HEK293 (cell line): Measurements from ENCODE around the gene SZRD1.

Source experiments
- CTCF ChIA-PET: fragments of 350-600 bp; formaldehyde crosslinking; extraction: SDS; loops from one replicate; lab custom pipeline; 2021; ENCODE audit warnings: antibody characterized with exemption; lab: Yijun Ruan, JAX
- POLR2A ChIA-PET: fragments of 300-600 bp; formaldehyde crosslinking; extraction: SDS; loops from one replicate; lab custom pipeline; 2020; ENCODE audit warnings: antibody characterized with exemption, inconsistent platforms; lab: Yijun Ruan, JAX
- H3K27ac ChIP-seq: fragments of 200-500 bp; sonication (Bioruptor generic); 2 replicates; pipeline ENCODE4 v1.5.1; 2014; ENCODE audit warnings: low read depth, low read length, control low read depth, inconsistent platforms; ENCODE audit errors: extremely low read depth
- H3K36me3 ChIP-seq, 2 experiments: fragments of 200-500 bp in 1 of 2; sonication (Bioruptor generic) in 1 of 2; 1 replicate in 1 of 2; 2 replicates in 1 of 2; pipeline ENCODE4 v1.5.1; 2014 to 2017; ENCODE audit warnings: inconsistent platforms in 2 of 2, low read length in 2 of 2; ENCODE audit not compliant: control insufficient read depth in 2 of 2, insufficient read depth in 1 of 2
- H3K4me1 ChIP-seq: fragments of 200-500 bp; sonication (Bioruptor generic); 2 replicates; pipeline ENCODE4 v1.5.1; 2014; ENCODE audit warnings: mild to moderate bottlenecking, low read length, inconsistent platforms; ENCODE audit not compliant: control insufficient read depth, insufficient read depth
- H3K4me3 ChIP-seq: 2 replicates; pipeline ENCODE4 v1.5.1; 2011; ENCODE audit warnings: low read depth, mild to moderate bottlenecking, control low read depth, low read length, moderate library complexity
- H3K9me3 ChIP-seq: fragments of 200-500 bp; sonication (Bioruptor generic); 2 replicates; pipeline ENCODE4 v1.5.1; 2014; ENCODE audit warnings: low read depth, low read length, inconsistent platforms; ENCODE audit not compliant: control insufficient read depth, insufficient read depth
- GLI2 ChIP-seq: fragments of 450-650 bp; formaldehyde crosslinking; IDR thresholded peaks from 2 replicates; pipeline ENCODE4; 2017; ENCODE audit warnings: missing biosample characterization, missing genetic modification characterization, low read depth, borderline replicate concordance
- GLIS2 ChIP-seq: fragments of 450-650 bp; formaldehyde crosslinking; IDR thresholded peaks from 2 replicates; pipeline ENCODE4 v1.5.1; 2016; ENCODE audit warnings: missing biosample characterization, missing genetic modification characterization
- KLF10 ChIP-seq: fragments of 450-650 bp; IDR thresholded peaks from 2 replicates; pipeline ENCODE4 v1.5.1; 2018; ENCODE audit warnings: missing biosample characterization, mild to moderate bottlenecking, missing genetic modification characterization
- PRDM1 ChIP-seq: fragments of 450-650 bp; formaldehyde crosslinking; IDR thresholded peaks from 2 replicates; pipeline ENCODE4; 2016; ENCODE audit warnings: missing biosample characterization, missing genetic modification characterization
- WT1 ChIP-seq: fragments of 450-650 bp; formaldehyde crosslinking; IDR thresholded peaks from 2 replicates; pipeline ENCODE4 v1.5.1; 2016; ENCODE audit warnings: missing biosample characterization, missing genetic modification characterization
- ZFP37 ChIP-seq: fragments of 450-650 bp; formaldehyde crosslinking; IDR thresholded peaks from 2 replicates; pipeline ENCODE4 v1.5.1; 2016; ENCODE audit warnings: missing biosample characterization, missing genetic modification characterization
- ZNF112 ChIP-seq: fragments of 450-650 bp; formaldehyde crosslinking; IDR thresholded peaks from 2 replicates; pipeline ENCODE4 v1.5.0; 2017; ENCODE audit warnings: missing biosample characterization, missing genetic modification characterization
- ZNF146 ChIP-seq: fragments of 450-650 bp; formaldehyde crosslinking; IDR thresholded peaks from 2 replicates; pipeline ENCODE4 v1.5.1; 2016; ENCODE audit warnings: missing biosample characterization, missing genetic modification characterization
- ZNF184 ChIP-seq: fragments of 450-650 bp; IDR thresholded peaks from 2 replicates; pipeline ENCODE4 v1.5.1; 2018; ENCODE audit warnings: missing biosample characterization, mild to moderate bottlenecking, missing genetic modification characterization
- ZNF239 ChIP-seq: fragments of 450-650 bp; formaldehyde crosslinking; IDR thresholded peaks from 2 replicates; pipeline ENCODE4 v1.5.1; 2016; ENCODE audit warnings: missing biosample characterization, missing genetic modification characterization
- ZNF292 ChIP-seq: fragments of 450-650 bp; formaldehyde crosslinking; IDR thresholded peaks from 2 replicates; pipeline ENCODE4 v1.5.1; 2016; ENCODE audit warnings: low read depth, missing biosample characterization, missing genetic modification characterization, borderline replicate concordance
- ZNF391 ChIP-seq: fragments of 450-650 bp; formaldehyde crosslinking; IDR thresholded peaks from 2 replicates; pipeline ENCODE4 v1.5.1; 2016; ENCODE audit warnings: low read depth, missing biosample characterization, missing genetic modification characterization, borderline replicate concordance
- ZNF585B ChIP-seq: fragments of 450-650 bp; formaldehyde crosslinking; IDR thresholded peaks from 2 replicates; pipeline ENCODE4 v1.5.1; 2016; ENCODE audit warnings: missing biosample characterization, missing genetic modification characterization
- ZNF610 ChIP-seq: fragments of 450-650 bp; formaldehyde crosslinking; IDR thresholded peaks from 2 replicates; pipeline ENCODE4 v1.5.1; 2016; ENCODE audit warnings: missing biosample characterization, missing genetic modification characterization, borderline replicate concordance
- ZNF785 ChIP-seq: fragments of 450-650 bp; formaldehyde crosslinking; IDR thresholded peaks from 2 replicates; pipeline ENCODE4 v1.5.1; 2016; ENCODE audit warnings: missing biosample characterization, missing genetic modification characterization
- ZSCAN30 ChIP-seq: fragments of 450-650 bp; IDR thresholded peaks from 2 replicates; pipeline ENCODE4 v1.5.1; 2018; ENCODE audit warnings: missing biosample characterization, mild to moderate bottlenecking, missing genetic modification characterization, moderate library complexity
- TF ChIP-seq, protein P1 (sequence below): fragments of 450-650 bp; formaldehyde crosslinking; IDR thresholded peaks from 2 replicates; pipeline ENCODE4 v1.5.1; 2016; ENCODE audit warnings: missing biosample characterization, missing genetic modification characterization
- TF ChIP-seq, protein P2 (sequence below): fragments of 450-650 bp; formaldehyde crosslinking; IDR thresholded peaks from 2 replicates; pipeline ENCODE4 v1.5.1; 2016; ENCODE audit warnings: missing biosample characterization, missing genetic modification characterization
- TF ChIP-seq, protein P3 (sequence below): fragments of 450-650 bp; formaldehyde crosslinking; IDR thresholded peaks from 2 replicates; pipeline ENCODE4 v1.5.1; 2016; ENCODE audit warnings: missing biosample characterization, missing genetic modification characterization
- TF ChIP-seq, protein P4 (sequence below): fragments of 450-650 bp; formaldehyde crosslinking; IDR thresholded peaks from 2 replicates; pipeline ENCODE4 v1.5.1; 2016; ENCODE audit warnings: missing biosample characterization, missing genetic modification characterization
- TF ChIP-seq, protein P5 (sequence below): fragments of 450-650 bp; formaldehyde crosslinking; conservative IDR thresholded peaks from 2 replicates; pipeline ENCODE4 v1.5.1; 2016; ENCODE audit warnings: low read depth, missing biosample characterization, missing genetic modification characterization

Gene SZRD1

DNA sequence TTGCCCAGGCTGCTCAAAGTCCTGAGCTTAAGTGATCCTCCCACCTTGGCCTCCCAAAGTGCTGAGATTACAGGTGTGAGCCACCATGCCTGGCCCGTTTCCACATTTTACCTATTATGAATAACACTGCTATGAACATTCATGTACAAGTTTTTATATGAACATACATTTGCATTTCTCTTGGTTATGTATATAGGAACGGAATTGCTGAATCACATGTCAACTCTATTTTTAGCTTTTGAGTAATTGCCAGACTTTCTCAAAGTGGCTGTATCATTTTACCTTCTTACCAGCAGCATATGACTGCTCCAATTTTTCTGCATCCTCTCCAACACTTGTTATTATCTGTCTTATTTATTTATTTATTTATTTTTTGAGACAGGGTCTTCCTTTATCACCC lies 67.5 kb downstream of the SZRD1 start:
- TF ChIP-seq, protein P1, sequence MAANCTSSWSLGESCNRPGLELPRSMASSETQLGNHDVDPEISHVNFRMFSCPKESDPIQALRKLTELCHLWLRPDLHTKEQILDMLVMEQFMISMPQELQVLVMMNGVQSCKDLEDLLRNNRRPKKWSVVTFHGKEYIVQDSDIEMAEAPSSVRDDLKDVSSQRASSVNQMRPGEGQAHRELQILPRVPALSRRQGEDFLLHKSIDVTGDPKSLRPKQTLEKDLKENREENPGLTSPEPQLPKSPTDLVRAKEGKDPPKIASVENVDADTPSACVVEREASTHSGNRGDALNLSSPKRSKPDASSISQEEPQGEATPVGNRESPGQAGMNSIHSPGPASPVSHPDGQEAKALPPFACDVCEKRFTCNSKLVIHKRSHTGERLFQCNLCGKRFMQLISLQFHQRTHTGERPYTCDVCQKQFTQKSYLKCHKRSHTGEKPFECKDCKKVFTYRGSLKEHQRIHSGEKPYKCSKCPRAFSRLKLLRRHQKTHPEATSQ (tag by site-specific recombination) = no peak
- no peak for TF ChIP-seq ZNF292 (tag by site-specific recombination)
- TF ChIP-seq KLF10 (tag by site-specific recombination) = no peak
- peak; percentile 90 for TF ChIP-seq ZNF184 (tag by site-specific recombination)
- no peak for TF ChIP-seq ZNF391
- TF ChIP-seq, protein P2, sequence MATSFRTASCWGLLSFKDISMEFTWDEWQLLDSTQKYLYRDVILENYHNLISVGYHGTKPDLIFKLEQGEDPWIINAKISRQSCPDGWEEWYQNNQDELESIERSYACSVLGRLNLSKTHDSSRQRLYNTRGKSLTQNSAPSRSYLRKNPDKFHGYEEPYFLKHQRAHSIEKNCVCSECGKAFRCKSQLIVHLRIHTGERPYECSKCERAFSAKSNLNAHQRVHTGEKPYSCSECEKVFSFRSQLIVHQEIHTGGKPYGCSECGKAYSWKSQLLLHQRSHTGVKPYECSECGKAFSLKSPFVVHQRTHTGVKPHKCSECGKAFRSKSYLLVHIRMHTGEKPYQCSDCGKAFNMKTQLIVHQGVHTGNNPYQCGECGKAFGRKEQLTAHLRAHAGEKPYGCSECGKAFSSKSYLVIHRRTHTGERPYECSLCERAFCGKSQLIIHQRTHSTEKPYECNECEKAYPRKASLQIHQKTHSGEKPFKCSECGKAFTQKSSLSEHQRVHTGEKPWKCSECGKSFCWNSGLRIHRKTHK (tag by site-specific recombination) = no peak
- TF ChIP-seq ZSCAN30 (tag by site-specific recombination) = no peak
- TF ChIP-seq GLI2 (tag by site-specific recombination) = no peak
- POLR2A ChIA-PET = no interaction called here
- Histone ChIP-seq H3K4me3 (no peak overlapping the region), H3K27ac (no peak overlapping the region), H3K4me1 (no peaks in the 10 kb centered on the region), H3K36me3 (no peaks in the 10 kb centered on the region), H3K9me3 (no peaks in the 10 kb centered on the region)
- CTCF ChIA-PET = interaction anchor here (0.5 kb wide), 1 partner anchor 72 kb away, joined by 4 read pairs; no protein-coding TSS in a partner anchor

DNA sequence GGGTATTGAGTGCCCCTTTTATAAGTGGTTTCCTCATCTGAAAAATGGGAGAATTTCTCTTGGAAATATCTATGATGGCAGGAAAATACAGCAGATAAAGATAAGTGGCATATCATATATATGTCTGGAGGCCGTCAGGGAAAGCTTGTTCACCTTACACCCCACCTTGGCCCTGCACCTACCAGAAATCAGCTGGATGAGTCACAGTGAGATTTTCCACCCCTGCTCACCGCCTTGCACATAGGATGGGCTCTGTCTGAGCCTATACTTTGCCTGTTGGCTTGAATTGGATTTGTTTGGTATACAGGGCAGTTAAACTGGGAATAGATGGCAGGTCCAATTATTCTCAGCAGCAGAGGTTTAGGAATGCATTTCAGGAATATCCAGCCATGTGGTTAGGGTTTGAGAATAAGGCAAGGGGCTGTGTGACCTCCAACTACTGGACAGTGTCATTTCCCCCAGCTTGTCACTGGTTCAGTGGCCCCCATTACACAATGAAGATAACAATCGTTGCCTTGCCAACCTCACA lies 70.0 kb downstream of the SZRD1 start, which contains the start of gene SPATA21:
SPATA21 (minus strand) TSS at position 479 of the 529 bp plus-strand sequence. CDS start 6,053 bp downstream, outside the sequence.
- H3K27ac ChIP-seq = no peak within 1 kb of the TSS
- H3K36me3 ChIP-seq = peaks cover 0 to 1% of the 10 kb centered on the region in 2 experiments; a peak in 1 of 3 replicates
- POLR2A ChIA-PET = no interaction called here
- CTCF ChIA-PET = interaction anchor here (0.5 to 0.6 kb wide), 2 partner anchors 228 to 261 kb away, joined by 3 read pairs; no protein-coding TSS in a partner anchor
- H3K4me1 ChIP-seq = no peaks in the 10 kb centered on the region
- H3K4me3 ChIP-seq = no peak within 1 kb of the TSS
- H3K9me3 ChIP-seq = no peaks in the 10 kb centered on the region
- no peak for TF ChIP-seq WT1 (tag by site-specific recombination)
- TF ChIP-seq ZSCAN30 (tag by site-specific recombination) = no peak
- no peak for TF ChIP-seq PRDM1
- TF ChIP-seq, protein P3, sequence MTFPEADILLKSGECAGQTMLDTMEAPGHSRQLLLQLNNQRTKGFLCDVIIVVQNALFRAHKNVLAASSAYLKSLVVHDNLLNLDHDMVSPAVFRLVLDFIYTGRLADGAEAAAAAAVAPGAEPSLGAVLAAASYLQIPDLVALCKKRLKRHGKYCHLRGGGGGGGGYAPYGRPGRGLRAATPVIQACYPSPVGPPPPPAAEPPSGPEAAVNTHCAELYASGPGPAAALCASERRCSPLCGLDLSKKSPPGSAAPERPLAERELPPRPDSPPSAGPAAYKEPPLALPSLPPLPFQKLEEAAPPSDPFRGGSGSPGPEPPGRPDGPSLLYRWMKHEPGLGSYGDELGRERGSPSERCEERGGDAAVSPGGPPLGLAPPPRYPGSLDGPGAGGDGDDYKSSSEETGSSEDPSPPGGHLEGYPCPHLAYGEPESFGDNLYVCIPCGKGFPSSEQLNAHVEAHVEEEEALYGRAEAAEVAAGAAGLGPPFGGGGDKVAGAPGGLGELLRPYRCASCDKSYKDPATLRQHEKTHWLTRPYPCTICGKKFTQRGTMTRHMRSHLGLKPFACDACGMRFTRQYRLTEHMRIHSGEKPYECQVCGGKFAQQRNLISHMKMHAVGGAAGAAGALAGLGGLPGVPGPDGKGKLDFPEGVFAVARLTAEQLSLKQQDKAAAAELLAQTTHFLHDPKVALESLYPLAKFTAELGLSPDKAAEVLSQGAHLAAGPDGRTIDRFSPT (tag by site-specific recombination) = no peak
- no peak for TF ChIP-seq ZNF239 (tag by site-specific recombination)
- TF ChIP-seq GLIS2 (tag by site-specific recombination) = no peak
- TF ChIP-seq, protein P4, sequence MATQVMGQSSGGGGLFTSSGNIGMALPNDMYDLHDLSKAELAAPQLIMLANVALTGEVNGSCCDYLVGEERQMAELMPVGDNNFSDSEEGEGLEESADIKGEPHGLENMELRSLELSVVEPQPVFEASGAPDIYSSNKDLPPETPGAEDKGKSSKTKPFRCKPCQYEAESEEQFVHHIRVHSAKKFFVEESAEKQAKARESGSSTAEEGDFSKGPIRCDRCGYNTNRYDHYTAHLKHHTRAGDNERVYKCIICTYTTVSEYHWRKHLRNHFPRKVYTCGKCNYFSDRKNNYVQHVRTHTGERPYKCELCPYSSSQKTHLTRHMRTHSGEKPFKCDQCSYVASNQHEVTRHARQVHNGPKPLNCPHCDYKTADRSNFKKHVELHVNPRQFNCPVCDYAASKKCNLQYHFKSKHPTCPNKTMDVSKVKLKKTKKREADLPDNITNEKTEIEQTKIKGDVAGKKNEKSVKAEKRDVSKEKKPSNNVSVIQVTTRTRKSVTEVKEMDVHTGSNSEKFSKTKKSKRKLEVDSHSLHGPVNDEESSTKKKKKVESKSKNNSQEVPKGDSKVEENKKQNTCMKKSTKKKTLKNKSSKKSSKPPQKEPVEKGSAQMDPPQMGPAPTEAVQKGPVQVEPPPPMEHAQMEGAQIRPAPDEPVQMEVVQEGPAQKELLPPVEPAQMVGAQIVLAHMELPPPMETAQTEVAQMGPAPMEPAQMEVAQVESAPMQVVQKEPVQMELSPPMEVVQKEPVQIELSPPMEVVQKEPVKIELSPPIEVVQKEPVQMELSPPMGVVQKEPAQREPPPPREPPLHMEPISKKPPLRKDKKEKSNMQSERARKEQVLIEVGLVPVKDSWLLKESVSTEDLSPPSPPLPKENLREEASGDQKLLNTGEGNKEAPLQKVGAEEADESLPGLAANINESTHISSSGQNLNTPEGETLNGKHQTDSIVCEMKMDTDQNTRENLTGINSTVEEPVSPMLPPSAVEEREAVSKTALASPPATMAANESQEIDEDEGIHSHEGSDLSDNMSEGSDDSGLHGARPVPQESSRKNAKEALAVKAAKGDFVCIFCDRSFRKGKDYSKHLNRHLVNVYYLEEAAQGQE = no peak
- no peak for TF ChIP-seq ZNF146 (tag by site-specific recombination)
- TF ChIP-seq ZNF585B = no peak
- TF ChIP-seq ZFP37 (tag by site-specific recombination) = no peak
- TF ChIP-seq ZNF785 = no peak
- no peak for TF ChIP-seq ZNF610 (tag by site-specific recombination)
- no peak for TF ChIP-seq ZNF112 (tag by site-specific recombination)
- TF ChIP-seq, protein P5, sequence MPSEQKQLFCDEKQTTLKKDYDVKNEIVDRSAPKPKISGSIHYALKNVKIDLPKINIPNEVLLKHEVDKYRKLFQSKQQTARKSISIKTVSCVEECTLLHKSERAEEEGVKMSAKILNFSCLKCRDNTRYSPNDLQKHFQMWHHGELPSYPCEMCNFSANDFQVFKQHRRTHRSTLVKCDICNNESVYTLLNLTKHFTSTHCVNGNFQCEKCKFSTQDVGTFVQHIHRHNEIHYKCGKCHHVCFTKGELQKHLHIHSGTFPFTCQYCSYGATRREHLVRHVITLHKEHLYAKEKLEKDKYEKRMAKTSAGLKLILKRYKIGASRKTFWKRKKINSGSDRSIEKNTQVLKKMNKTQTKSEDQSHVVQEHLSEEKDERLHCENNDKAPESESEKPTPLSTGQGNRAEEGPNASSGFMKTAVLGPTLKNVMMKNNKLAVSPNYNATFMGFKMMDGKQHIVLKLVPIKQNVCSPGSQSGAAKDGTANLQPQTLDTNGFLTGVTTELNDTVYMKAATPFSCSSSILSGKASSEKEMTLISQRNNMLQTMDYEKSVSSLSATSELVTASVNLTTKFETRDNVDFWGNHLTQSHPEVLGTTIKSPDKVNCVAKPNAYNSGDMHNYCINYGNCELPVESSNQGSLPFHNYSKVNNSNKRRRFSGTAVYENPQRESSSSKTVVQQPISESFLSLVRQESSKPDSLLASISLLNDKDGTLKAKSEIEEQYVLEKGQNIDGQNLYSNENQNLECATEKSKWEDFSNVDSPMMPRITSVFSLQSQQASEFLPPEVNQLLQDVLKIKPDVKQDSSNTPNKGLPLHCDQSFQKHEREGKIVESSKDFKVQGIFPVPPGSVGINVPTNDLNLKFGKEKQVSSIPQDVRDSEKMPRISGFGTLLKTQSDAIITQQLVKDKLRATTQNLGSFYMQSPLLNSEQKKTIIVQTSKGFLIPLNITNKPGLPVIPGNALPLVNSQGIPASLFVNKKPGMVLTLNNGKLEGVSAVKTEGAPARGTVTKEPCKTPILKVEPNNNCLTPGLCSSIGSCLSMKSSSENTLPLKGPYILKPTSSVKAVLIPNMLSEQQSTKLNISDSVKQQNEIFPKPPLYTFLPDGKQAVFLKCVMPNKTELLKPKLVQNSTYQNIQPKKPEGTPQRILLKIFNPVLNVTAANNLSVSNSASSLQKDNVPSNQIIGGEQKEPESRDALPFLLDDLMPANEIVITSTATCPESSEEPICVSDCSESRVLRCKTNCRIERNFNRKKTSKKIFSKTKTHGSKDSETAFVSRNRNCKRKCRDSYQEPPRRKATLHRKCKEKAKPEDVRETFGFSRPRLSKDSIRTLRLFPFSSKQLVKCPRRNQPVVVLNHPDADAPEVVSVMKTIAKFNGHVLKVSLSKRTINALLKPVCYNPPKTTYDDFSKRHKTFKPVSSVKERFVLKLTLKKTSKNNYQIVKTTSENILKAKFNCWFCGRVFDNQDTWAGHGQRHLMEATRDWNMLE = no peak
